Stimulated activated CD4-positive, alpha-beta T cell treated with anti-CD3 and anti-CD28 coated beads, TNF-alpha, amount 100 ng/mL, for 24 hours (primary cell): ENCODE measurements around the gene OGFOD2.

Experiments used
- DNase-seq, 3 experiments: peaks; one replicate each; pipeline ENCODE4 v3.0.0-alpha.2; 2020; ENCODE audit warnings: low read depth in 3 of 3

The OGFOD2 gene

DNA sequence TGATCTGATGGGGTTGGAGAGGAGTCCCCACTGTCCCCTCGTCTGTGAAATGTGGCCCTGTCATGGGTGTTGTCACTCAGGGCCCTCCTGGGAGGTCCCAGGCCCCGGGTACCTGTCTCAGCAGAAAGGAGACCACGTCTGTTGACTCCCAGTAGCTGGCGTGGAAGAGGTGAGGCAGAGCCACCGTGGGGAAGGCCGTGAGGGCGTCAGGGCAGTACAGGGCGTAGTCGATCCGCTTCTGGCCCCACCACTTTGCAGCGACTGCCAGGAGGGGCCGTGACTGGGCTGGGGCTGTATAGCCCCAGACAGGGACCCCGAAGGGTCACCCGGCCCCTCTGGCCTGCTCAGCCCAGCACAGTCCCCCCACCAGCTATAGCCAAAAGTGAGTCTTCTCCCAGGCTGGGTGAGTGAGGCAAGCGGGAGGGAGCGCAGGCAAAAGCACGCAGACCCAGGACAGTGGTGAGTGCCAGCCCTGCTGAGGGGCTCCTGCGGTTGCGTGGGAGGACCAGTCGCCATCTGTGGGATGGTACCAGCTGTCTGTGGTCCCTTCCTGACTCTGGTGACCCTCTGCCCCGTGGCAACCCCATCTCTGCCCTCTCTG is 13.7 kb downstream of the OGFOD2 start:
- no peak for DNase-seq

DNA sequence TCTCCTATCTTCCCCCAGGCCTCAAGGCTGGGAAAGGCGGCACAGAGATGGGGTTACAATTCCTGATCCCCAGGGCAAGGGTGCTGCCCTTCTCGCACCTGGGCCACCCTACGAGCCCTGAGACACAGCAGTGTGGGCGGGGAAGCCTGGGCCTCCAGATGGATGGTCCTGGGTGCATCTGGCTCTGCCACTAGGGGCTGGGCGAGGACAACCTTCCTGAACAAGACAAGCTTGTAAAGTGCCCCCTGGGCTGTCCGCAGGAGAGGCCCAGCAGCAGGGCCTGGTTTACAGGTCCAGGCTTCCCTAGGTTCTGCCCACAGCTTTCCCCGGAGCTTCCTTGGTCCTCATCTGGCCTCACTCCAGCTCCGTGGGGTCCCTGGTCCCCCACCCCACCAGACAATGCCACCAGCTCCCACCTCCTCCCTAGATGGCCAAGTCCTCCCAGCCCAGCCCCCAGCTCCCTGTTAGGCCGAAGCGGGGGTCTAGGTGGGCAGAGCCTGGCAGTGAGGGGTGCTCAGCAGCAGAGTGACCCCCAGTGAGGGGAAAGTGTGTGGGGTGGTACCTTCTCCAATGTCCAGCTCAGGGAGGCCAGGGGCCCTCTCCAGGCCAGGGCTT is 14.3 kb downstream of the OGFOD2 start:
- no peak for DNase-seq

DNA sequence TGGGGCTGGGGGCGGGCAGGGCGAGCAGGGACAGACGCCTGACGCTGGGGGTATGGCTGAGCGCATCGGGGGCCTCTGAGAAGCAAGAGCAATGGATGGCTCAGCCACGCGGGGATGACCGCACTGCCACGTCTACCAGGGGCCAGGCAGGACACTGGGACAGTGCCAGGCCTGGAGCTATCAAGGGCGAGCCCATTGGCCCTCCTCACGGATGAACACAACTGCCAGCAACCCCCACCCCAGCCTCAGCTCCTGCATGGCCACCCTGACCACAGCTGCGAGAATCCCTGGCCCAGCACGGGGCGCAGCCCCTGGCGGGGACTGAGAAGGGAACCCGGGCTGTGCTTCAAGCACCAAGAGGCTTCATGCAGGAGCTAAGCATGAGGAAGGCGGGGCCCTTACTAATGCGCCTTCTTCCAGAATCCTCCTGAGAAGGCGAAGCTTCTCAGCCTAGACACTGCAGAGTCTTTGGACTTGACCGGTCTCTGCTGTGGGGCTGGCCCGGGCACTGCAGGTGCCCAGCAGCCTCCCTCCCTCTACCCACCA is 14.9 kb downstream of the OGFOD2 start:
- no peak for DNase-seq

DNA sequence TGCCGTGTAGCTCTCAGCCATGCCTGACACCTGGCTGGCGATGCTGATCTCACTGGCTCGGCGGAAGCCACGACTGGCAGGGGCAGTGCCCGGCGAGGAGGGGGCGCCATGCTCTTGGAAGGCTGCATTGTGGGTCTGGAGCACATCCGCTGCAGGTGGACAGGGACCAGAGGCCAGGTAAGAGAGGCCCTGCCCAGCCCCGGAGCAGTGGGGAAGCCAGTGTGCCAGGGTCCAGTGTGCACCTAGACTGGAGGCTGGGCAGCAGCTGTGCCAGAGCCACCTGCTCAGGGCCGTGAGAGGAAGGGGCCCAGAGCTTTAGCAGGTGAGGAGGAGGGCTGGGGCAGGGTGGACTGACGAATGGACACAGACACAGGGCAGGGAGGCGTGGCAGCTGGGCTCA is 15.5 kb downstream of the OGFOD2 start:
- DNase-seq: no peak

DNA sequence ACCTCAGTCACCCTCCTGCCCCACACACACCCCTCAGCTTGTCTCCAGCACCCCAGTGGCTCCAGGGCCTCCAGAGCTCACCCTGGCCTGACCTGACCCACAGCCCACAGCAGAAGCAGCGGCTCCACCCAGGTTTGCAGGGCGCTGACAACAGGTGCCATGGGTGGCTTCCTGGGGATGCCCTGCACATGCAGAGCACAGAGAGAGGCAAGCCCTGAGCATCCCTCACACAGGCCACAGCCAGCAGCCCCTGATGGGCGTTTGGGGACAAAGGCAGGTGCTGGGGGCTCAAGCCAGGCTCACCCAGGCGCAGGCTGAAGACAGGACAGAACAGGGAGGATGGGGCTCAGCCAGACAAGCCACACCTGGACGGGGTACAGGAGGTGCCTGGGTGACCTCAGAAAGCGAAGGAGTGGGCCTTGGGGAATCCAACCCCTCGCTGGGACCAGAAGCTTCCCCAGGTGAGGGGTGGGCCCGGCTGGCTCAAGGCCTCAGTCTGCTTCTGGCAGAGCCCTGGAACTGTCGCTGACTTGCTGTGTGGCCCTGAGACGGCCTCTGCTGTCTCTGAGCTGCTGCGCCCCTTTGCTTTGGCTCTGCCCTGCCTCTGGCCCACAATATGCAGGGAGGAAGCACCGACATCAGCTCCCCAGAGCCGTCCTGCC is 16.0 kb downstream of the OGFOD2 start:
- DNase-seq: no peak

DNA sequence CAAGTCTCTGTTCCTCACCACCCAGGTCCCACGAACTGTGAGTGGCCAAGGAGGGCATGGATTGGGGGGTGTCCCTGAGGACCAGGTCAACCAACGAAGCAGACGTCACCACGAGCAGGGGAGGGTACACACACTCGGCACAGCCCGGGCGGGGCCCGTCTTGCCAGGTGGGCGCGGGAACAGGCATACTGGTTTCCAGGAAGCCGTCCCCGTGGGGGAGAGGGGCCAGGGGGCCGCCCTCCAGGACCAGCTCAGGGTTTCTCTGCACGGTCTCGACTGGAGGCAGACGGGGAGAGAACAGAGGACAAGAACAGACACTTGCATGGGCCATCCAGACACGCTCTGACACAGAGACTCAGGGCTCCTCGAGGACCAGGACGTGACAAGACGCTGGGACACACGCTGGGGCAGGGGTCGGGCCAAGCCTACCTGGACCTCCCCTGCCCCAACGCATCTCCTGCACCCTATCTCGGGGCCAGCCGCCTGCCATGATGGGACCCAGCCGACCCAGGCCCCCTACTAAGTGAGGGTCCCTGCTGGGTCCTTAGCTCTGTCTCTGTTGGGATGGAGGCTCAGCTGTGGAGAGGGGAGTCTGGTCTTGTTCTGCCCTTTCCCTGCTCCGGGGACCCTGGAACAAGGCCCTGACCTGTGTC is 16.7 kb downstream of the OGFOD2 start:
- no peak for DNase-seq

DNA sequence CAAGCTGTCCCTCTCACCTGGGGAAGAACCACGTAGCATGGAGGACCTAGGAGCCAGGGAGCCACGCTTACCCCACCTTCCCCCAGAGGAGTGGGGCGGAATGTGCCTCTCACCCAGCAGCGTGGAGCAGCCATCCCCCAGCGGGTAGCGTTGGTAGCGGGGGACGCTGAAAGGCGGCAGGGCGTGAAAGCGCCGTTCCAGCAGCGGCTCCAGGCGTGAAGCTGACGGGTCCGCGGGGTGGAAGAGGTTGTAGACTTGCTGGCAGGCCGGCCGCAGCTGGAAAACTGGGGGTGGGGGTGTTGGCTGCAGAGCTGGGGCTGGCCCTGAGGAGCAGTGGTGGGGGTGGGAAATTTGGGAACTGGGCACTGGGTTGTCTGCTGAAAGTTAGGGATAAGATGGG is 17.3 kb downstream of the OGFOD2 start:
- no peak for DNase-seq

DNA sequence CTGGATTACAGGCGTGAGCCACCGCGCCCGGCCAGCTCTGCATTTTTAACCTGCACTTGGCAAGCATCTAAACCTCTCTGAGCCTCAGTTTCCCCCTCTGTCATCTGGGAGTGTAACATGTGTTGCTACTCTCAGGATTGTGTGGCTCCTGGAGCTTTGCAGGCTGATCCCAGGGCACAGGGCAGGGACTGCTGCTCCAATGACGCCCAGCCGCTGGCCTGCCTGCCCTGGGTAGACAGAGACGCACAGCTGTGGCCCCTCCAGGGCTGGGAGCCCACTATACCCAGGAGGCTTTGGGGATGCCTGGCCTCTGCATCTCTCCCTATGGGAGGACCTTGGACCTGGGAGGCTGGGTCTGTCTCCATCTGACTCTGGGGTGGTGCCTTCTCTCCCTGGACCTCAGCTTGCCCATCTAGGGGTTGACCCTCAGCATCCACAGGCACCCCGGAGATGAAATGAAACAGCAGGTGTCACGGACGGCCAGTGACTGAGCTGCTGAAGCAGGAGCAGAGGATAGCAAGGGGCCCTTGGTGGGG is 19.2 kb downstream of the OGFOD2 start:
- DNase-seq: no peak

DNA sequence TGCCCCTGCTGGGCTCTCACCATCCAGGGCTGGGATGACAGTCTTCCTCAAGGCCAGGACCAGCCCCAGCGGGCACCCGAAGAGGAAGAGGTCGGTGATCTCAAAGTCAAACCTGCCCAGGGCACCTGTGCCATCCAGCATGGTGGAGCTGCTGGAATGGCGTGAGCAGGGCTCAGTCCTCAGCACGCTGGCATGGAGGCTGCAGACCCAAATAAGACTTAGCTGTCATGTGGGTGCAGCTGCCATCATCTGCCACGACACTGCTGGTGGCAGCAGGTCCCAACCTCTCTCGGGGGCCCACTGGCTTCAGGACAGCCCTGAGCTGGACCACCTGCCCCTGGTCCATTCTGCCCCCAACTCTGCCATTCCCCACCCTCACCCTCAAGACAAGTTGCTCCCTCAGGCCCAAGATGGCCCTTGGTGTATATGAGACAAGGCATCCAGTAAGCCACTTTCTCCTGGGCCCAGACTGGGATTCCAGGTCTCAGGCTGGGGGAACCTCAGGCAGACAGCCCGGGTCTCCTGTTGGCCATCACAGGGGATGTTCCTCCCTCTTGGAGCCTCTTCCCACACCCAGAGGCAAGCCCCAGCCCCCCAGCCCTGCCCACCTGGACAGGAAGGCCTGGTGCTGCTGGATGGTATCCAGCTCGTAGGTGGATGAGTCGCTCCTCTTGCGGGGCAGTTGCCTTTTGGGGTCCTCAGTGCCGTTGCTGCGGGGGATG is 19.9 kb downstream of the OGFOD2 start:
- DNase-seq: no peak

DNA sequence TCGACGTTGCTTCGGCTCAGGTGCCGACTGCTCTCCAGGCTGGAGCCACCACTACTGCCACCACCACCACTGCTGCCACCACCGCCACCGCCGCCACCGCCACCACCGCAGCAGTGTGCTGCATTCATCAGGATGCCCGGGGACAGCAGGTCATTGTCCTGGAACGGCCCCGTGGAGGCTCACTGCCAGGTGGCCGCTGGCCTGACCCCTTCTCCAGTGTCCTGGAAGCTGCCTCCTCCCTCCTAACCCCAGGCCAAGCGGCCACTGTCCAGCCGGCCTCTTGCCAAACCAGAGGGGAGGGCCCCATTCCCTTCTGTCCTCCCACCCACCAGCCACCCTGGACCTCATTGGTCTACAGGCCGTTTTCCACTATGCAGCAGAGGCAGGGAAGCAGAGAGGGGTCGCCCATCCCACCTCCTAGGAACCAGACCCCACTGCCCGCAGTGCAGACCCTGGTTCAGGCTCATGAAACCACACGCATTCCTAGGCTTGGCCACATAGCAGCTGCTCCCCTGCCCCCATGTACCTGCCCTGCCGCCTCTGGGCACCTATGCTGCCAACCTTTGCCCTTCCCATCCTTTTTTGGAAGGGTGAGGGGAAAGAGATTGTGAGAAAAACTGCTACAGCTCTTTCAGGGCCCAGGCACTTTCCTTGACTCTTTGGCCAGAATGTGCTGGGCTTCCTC is 20.6 kb downstream of the OGFOD2 start:
- DNase-seq: no peak

DNA sequence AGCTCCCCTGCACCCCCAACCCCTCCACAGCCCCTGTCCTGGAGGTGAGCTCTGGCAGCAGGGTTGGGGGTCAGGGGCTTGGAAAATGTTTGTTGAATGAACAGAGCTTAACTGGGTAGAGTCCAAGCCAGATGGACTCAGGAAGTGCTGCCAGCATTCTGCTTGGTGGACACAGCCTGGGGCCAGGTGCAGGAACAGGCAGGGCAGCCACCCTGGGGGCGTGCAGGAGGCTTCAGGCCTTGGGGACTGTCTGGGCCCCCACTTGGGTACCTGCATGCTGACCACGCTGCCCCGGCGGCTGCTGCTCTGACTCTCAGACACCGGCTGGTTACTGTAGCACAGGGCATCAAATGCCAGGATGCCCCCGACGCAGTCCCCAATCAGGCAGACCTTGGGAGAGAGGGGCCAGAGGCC is 21.2 kb downstream of the OGFOD2 start:
- no peak for DNase-seq

DNA sequence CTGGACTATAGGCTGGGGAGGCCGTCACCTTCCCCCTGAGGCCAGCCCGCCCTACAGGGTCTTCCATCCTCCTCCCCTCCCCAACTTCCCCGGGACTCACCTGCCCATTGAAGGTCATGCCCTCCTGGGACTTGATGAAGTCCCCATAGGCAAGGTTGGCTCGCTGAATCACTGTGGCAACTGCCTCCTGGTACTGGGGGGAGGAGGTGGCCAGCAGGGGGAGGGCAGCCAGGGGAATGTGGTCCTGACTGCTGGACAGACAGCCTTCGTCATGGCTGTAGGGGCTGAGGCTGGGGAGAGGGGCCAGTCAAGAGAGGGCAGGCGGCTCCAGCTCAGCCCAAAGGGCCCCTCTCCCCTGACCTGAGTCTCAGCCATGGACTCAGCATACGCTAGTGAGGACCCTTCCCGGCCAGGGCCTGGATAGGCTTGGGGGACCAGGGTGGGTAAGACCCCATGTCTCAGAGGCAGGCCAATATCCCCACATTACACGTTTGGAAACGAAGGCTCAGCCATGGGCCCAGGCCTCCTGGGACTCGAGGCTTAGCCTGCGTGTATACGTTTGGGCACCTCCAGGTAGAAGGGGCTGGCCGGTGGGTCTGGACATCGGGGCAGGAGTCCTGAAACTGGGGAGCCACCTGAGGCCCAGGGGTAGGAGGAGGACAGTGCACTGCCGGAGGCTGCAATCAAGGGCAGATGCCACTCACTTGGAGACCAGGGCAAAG is 21.7 kb downstream of the OGFOD2 start:
- DNase-seq: no peak

DNA sequence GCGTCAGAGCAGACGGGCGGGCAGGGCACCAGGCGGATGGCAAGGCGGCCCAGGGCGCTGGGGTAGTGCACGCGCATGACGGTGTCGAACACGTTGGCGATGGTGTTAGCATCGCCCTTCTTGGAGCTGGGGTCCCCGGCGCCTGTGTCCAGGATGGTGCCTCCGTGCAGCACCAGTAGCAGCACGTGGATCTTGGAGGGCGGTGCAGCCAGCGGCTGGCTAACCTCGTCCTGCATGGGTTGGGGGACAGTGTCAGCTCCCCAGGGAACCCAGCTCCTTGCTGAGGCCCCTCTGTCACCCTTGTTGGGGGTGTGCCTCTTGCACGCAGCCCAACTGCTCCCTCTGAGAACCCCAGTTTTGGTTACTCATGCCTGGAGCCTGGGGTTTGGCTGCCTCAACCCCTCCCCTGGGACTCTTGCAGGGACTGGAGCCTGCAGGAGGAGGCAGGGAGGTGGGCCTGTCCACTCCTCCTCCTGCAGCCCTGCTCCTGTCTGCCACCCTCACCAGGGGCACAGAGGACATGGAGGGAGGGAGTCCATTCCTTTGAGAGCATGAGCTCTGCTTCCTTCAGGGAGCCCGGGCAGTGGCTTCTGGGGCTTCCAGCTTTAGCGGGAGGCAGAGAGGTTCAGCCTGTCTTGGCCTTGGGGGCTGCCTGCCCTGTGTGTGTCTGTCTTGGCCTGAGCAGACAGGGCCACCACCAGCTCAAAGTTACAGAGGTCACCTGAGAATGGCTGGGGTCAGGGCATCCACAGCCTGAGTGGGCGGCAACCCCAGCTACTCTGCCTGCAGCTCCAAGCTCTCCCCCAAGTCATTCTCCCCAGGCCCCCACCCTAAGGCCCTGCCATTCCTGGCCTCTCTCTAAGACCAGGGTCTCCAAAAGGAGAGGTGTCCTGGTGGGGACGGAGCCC is 22.6 kb downstream of the OGFOD2 start:
- no peak for DNase-seq

DNA sequence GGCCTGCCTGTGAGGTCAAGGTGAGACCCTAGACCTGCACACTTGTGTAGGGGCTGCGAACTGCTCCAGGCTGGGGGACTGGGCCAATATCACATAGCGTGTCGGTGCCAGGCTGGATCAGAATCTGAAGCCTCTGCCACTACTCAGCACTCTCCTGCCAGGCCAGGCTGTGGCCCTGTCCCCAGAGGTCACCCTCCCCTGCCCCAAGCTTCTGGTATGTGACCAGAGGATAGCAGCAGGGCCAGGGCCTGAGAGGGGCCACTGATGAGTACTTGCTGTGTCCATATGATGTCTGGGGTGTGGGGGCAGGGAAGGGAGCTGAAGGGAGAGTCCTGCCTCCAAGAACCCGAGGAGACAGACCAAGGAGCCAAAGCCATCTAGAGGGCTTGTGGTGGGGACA is 23.3 kb downstream of the OGFOD2 start:
- no peak for DNase-seq

DNA sequence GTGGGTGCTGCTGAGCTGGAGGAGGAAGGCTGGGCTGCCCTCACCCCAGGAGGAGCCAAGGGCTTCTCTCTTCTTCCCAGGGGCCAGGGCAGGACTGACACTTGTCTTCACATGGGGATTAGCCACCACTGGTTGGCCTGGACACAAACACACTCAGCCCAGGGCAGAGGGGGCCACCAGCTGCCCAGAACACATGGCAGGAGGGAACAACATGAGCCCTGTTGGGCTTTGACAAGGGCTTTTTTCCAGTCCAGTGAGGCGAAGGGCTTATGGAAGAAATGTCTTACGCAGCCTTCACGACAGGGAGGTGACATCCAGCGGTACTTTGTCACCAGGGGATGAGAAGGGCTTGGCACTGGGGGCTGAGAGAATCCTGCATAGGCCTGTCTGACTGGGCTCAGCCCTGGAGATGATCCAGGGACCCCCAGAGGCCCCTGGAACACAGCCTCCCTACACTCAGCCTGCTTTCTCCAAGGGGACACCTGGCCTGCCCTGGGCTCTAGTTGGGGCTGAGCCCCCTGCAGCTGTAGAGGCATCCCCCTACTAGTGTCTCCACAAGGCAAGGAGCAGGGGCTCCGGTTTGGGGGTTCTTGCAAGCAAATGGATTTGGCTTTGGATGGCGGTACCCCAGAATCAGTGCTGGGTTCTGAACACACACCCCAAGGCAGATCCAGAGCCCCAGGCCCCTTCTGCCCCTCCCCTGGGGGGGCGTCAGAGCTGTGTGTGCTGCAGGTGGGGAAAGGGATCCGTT is 24.3 kb downstream of the OGFOD2 start:
- DNase-seq: no peak

DNA sequence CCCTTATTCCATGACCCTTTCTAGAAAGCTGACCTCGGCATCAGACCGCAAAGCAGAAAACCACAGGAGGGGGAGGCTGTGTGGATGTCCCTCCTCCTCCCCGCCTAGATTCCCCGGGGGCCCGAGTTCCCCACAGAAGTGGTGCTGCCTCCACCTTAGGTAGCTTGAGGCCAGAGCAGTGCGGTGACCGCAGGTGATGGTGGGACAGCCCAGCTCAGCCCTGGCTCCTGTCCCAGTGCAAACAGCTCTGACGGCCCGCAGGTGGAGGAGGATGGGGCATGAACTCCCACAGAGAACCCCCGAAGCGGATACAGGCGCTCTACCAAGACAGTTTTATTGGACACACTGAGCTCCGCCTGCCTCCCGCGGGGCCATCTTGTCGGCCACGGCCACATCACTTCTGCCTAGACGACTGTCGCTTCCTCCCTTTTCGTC is 25.0 kb downstream of the OGFOD2 start:
- DNase-seq: no peak

DNA sequence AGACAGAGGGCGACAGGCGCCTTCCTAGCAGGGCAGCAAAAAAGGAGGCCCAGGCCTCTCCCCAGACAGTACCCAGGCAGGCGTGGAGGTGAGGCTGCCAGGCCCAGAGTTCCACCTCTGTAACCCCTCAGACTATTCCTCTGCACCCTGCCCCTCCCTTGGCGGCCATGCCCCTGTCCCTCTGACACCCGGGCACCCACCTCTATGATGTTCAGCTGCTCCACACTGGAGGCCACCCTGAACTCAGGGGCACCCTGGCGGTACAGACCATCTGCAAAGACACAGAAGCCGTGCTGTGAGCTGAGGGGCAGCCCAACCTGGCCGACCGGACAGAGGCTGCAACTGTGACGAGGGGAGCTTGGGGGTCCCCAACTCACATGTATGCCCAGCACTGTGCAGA is 25.5 kb downstream of the OGFOD2 start:
- no peak for DNase-seq

DNA sequence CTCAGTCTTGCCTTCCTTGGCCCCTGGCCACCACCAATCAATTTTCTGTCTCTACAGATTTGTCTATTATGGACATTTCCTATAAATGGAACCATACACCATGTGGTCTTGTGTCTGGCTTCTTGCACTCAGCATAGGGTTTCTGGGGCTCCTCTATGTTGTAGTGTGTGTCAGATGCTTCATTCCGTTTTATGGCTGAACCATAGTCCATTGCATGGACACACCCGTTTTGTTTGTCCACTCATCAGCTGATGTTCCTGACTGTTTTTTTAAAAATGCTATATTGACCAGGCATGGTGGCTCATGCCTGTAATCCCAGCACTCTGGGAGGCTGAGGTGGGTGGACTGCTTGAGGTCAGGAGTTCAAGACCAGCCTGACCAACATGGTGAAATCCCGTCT is 26.4 kb downstream of the OGFOD2 start:
- no peak for DNase-seq

DNA sequence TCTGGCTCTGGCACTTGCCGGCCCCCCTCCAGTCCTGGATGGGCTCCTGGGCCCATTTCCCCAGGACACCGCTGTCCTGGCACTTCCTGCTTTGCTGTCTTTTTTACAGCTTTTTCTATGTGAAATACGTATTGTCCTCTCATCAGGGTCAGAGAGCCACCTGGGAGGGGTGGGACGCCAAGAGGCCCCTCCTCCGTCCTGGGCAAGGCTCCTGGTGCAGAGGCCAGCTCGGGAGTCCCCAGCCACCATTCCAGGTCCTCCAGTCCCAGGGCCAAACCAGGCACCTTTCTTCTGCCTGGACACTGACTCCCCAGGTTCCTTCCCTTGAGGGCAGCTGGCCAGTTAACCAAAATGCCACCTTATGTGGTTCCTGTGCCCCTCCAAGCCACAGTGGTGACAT is 28.2 kb downstream of the OGFOD2 start:
- DNase-seq: no peak
